HepG2 (cell line): ENCODE measurements around the gene LDHB. TPM values are rescaled to one million over a fixed set of nuclear protein-coding genes. Genes with fewer than 3 reads are reported as not detected.

Source experiments
- ATAC-seq: fragments of 200-7000 bp; cut with Tn5 transposase; 3 replicates; pipeline ENCODE4 v1.9.1; 2020; ENCODE audit warnings: mild to moderate bottlenecking, moderate library complexity
- BruUV-seq: library from RNA; stranded (reverse); fragments of 400-500 nt; replicated peaks from 2 replicates; lab custom pipeline; 2021; lab: Mats Ljungman, UMichigan
- CTCF ChIA-PET: fragments of 300-600 bp; formaldehyde crosslinking; extraction: SDS; loops from one replicate; lab custom pipeline; 2021; ENCODE audit warnings: low total read pairs, inconsistent platforms, low intra/inter-chr PET ratio; lab: Yijun Ruan, JAX
- POLR2A ChIA-PET: fragments of 350-600 bp; sonication (Branson Sonifier 250); formaldehyde crosslinking; loops from one replicate; lab custom pipeline; 2020; ENCODE audit warnings: antibody characterized with exemption, inconsistent platforms; lab: Yijun Ruan, JAX
- DNase-seq: peaks from one replicate; pipeline ENCODE4 v3.0.0-alpha.2; 2015; ENCODE audit warnings: low spot score
- FAIRE-seq: peaks from 3 replicates; lab custom pipeline; 2011; peaks lifted over from hg19 to GRCh38; lab: Jason Lieb, UNC
- H2AFZ ChIP-seq: one replicate; pipeline ENCODE4 v1.6.1; 2011; ENCODE audit warnings: low read length, inconsistent platforms
- H3K27ac ChIP-seq: fragments of 300-600 bp; 3 replicates; pipeline ENCODE4 v1.8.0; 2011; ENCODE audit warnings: mixed run types, mild to moderate bottlenecking, mixed read lengths, low read length, inconsistent platforms; ENCODE audit not compliant: insufficient read depth; ENCODE audit errors: extremely low read length
- H3K27me3 ChIP-seq, 2 experiments: fragments of 200-600 bp in 1 of 2; 2 replicates in 1 of 2; 3 replicates in 1 of 2; pipeline versions ENCODE4 v1.6.0 to v1.8.0; 2011; ENCODE audit warnings: low read length in 2 of 2, mild to moderate bottlenecking in 2 of 2, moderate library complexity in 2 of 2, inconsistent platforms in 1 of 2; ENCODE audit not compliant: insufficient read depth in 2 of 2, control insufficient read depth in 1 of 2
- H3K36me3 ChIP-seq, 2 experiments: fragments of 200-600 bp in 1 of 2; replicated peaks in 1 of 2; 2 replicates in 1 of 2; 3 replicates in 1 of 2; pipeline versions ENCODE4 v1.5.1 to v1.8.0; 2011; ENCODE audit warnings: low read length in 2 of 2, inconsistent platforms in 1 of 2; ENCODE audit not compliant: insufficient read depth in 2 of 2, control insufficient read depth in 1 of 2
- H3K4me1 ChIP-seq: 2 replicates; pipeline ENCODE4 v1.5.1; 2012; ENCODE audit warnings: low read length, inconsistent platforms; ENCODE audit not compliant: insufficient read depth
- H3K4me2 ChIP-seq: 2 replicates; pipeline ENCODE4 v1.6.0; 2011; ENCODE audit warnings: low read depth, low read length, inconsistent platforms
- H3K4me3 ChIP-seq, 3 experiments: fragments of 200-600 bp in 1 of 3; sonication (generic), shearing (Covaris generic) in 1 of 3; replicated peaks in 1 of 3; 2 replicates each; pipeline ENCODE4 v1.5.1; 2011 to 2016; ENCODE audit warnings: low read length in 3 of 3, inconsistent platforms in 2 of 3, low read depth in 2 of 3, mild to moderate bottlenecking in 2 of 3, control low read depth in 1 of 3, mixed read lengths in 1 of 3; ENCODE audit not compliant: insufficient read depth in 1 of 3
- H3K79me2 ChIP-seq: one replicate; pipeline ENCODE4 v1.6.1; 2011; ENCODE audit warnings: low read length, inconsistent platforms; ENCODE audit not compliant: insufficient read depth
- H3K9ac ChIP-seq: 2 replicates; pipeline ENCODE4 v1.6.0; 2011; ENCODE audit warnings: mild to moderate bottlenecking, low read depth, low read length, inconsistent platforms; ENCODE audit not compliant: insufficient read depth
- H3K9me3 ChIP-seq: 2 replicates; pipeline ENCODE4 v1.5.1; 2012; ENCODE audit warnings: mild to moderate bottlenecking, low read length
- H4K20me1 ChIP-seq: 2 replicates; pipeline ENCODE4 v1.6.0; 2011; ENCODE audit warnings: inconsistent platforms, mild to moderate bottlenecking, low read length, moderate library complexity; ENCODE audit not compliant: insufficient read depth
- KLF15 ChIP-seq: sonication (generic); formaldehyde crosslinking; IDR thresholded peaks from 2 replicates; pipeline ENCODE4 v1.8.1; 2023; ENCODE audit warnings: borderline replicate concordance, mild to moderate bottlenecking, inconsistent platforms, missing genetic modification reagents, mixed read lengths
- STAG1 ChIP-seq: sonication (generic); formaldehyde crosslinking; IDR thresholded peaks from 2 replicates; pipeline ENCODE4 v1.4.0; 2020; ENCODE audit warnings: missing genetic modification reagents
- ZNF224 ChIP-seq: sonication (generic); formaldehyde crosslinking; IDR thresholded peaks from 2 replicates; pipeline ENCODE4 v1.5.0; 2020; ENCODE audit warnings: mild to moderate bottlenecking, missing genetic modification reagents
- ZNF564 ChIP-seq: sonication (generic); formaldehyde crosslinking; IDR thresholded peaks from 2 replicates; pipeline ENCODE4 v1.8.1; 2023; ENCODE audit warnings: mild to moderate bottlenecking, missing genetic modification reagents
- ZNF790 ChIP-seq: sonication (generic); formaldehyde crosslinking; IDR thresholded peaks from 2 replicates; pipeline ENCODE4 v1.8.0; 2022; ENCODE audit warnings: missing genetic modification reagents, mild to moderate bottlenecking, borderline replicate concordance
- WGBS: methylation state at CpG from one replicate; pipeline ENCODE4 v1.1.6; 2017; ENCODE audit warnings: low lambda C conversion rate; 5-methylcytosine and 5-hydroxymethylcytosine counted together
- in situ Hi-C: cut with HindIII; loops from 2 replicates; pipeline ENCODE4 v1.10.0; 2017; ENCODE audit warnings: low pct_unique_long_range_greater_than_20kb; ENCODE audit not compliant: extremely low pct_ligation_motif_present
- intact Hi-C: fragments of 100-400 bp; cut with micrococcal nuclease; formaldehyde crosslinking; loops from one replicate; pipeline ENCODE4 v1.10.0; 2022; ENCODE audit not compliant: unreplicated experiment
- polyA plus RNA-seq, 8 experiments: library from polyadenylated mRNA; depleted of rRNA in 3 of 8; stranded (reverse) in 7 of 8; unstranded in 1 of 8; fragments of >200 nt; fragmentation: Illumina TruSeq in 4 of 8; extraction: Trizol in 4 of 8; gene quantifications; 2 replicates each; pipeline versions ENCODE4 v1.2.1 to v1.2.3, GENCODE V29; 2011 to 2016; ENCODE audit warnings: low read depth in 4 of 8, missing spikeins in 1 of 8, mixed read lengths in 1 of 8; ENCODE audit not compliant: insufficient read depth in 1 of 8
- total RNA-seq, 5 experiments: library from RNA; depleted of rRNA; stranded (reverse); fragments of >200 nt; fragmentation: Illumina TruSeq; extraction: Trizol; gene quantifications; 2 replicates each; pipeline ENCODE4 v1.2.3, GENCODE V29; 2016; ENCODE audit warnings: low read depth in 1 of 5
- TF ChIP-seq, protein P1 (sequence below): sonication (generic); formaldehyde crosslinking; IDR thresholded peaks from 2 replicates; pipeline ENCODE4 v1.5.1; 2020; ENCODE audit warnings: mild to moderate bottlenecking, missing genetic modification reagents, moderate library complexity
- TF ChIP-seq, protein P2 (sequence below): sonication (generic); formaldehyde crosslinking; IDR thresholded peaks from 2 replicates; pipeline ENCODE4 v1.4.0; 2020; ENCODE audit warnings: missing genetic modification reagents, mild to moderate bottlenecking, borderline replicate concordance
- TF ChIP-seq, protein P3 (sequence below): sonication (generic); formaldehyde crosslinking; IDR thresholded peaks from 2 replicates; pipeline ENCODE4 v1.5.1; 2020; ENCODE audit warnings: missing genetic modification reagents, mild to moderate bottlenecking, borderline replicate concordance
- TF ChIP-seq, protein P4 (sequence below), 2 experiments: sonication (generic) in 1 of 2; formaldehyde crosslinking in 1 of 2; IDR thresholded peaks; 2 replicates each; pipeline versions ENCODE4 v1.6.1 to v1.9.0; 2014 to 2022; ENCODE audit warnings: antibody characterized with exemption in 1 of 2, borderline replicate concordance in 1 of 2, inconsistent platforms in 1 of 2, low read depth in 1 of 2, missing genetic modification reagents in 1 of 2

Gene LDHB
- total and polyA plus RNA-seq, 2 of the 13 experiments (the other 11 are each of a cell fraction or from before 2014, with no cell fraction given): 0.08 TPM; not detected in 1

DNA sequence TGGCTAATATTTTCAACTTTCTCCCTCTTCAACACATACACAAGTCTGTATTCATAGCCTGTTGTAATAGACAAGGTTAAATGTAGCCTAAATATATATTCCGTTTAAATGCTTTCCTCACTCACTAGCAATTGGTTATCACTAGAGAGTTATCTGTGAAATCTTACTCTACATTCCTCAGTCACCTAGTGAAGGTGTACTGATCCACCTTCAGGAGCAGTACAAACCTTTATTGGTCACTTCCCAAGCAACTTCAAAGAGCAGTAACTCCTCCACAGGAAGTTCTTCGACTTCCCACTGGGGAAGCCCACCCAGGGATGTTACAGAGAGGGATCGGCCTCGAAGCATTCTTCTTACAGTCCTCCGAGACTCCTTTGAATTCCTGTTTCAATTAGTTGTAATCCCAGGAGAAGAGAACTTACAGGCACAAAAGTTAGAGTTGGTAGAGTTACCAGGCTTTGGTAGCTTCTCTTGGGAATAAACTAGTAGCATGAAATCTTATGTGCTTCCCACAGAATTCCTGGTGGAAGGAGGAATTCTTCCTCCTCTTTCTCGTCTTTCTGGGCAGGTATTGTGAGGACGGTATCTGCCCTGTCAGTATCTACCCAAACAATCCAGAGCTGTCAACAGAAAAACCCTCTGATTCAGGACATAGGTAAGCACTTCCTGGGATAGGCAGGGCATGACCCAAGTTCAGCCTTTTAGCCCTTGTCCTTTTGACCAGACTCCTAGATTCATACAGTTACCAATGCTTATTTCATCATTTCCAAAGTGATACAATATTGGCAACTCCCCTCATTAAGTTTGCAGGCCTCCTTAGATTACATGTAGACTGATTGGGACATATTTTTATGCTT, 53.2 kb downstream of the LDHB start, which contains the start of gene GYS2:
TSS of gene GYS2 (minus strand) at position 603 of the 857 bp plus-strand sequence. CDS start at position 348, 255 bp downstream.
- no peaks in the 10 kb centered on the region; the same call in 1 of the 2 replicates for H4K20me1 ChIP-seq
- WGBS: 9% methylated on average over 6 of the region's 7 CpGs
- intact Hi-C loops: no loop called here
- CTCF ChIA-PET: no interaction called here
- ATAC-seq: peak; percentile 41; the same call in 1 of the 3 replicates
- H3K27me3 ChIP-seq: no peaks in the 10 kb centered on the region
- POLR2A ChIA-PET: no interaction called here
- no peak for FAIRE-seq
- BruUV-seq: no TSS peak
- H3K36me3 ChIP-seq: no peaks in the 10 kb centered on the region
- H3K4me1 ChIP-seq: no peaks in the 10 kb centered on the region
- in situ Hi-C loops: no loop called here
- H3K9me3 ChIP-seq: no peaks in the 10 kb centered on the region
- no peaks in the 10 kb centered on the region for H3K79me2 ChIP-seq
- H3K27ac ChIP-seq: no peak within 1 kb of the TSS
- DNase-seq: no peak
- no peak within 1 kb of the TSS for H3K4me2 ChIP-seq
- H2AFZ ChIP-seq: no peak within 1 kb of the TSS
- no peak within 1 kb of the TSS for H3K4me3 ChIP-seq
- H3K9ac ChIP-seq: no peak within 1 kb of the TSS
- TF ChIP-seq, protein P1, sequence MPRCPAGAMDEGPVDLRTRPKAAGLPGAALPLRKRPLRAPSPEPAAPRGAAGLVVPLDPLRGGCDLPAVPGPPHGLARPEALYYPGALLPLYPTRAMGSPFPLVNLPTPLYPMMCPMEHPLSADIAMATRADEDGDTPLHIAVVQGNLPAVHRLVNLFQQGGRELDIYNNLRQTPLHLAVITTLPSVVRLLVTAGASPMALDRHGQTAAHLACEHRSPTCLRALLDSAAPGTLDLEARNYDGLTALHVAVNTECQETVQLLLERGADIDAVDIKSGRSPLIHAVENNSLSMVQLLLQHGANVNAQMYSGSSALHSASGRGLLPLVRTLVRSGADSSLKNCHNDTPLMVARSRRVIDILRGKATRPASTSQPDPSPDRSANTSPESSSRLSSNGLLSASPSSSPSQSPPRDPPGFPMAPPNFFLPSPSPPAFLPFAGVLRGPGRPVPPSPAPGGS (CRISPR knock-in tag): no peak
- TF ChIP-seq ZNF564 (CRISPR knock-in tag) (no peak), ZNF790 (no peak), STAG1 (no peak), ZNF224 (CRISPR knock-in tag) (no peak), KLF15 (CRISPR knock-in tag) (no peak)
- TF ChIP-seq, protein P2, sequence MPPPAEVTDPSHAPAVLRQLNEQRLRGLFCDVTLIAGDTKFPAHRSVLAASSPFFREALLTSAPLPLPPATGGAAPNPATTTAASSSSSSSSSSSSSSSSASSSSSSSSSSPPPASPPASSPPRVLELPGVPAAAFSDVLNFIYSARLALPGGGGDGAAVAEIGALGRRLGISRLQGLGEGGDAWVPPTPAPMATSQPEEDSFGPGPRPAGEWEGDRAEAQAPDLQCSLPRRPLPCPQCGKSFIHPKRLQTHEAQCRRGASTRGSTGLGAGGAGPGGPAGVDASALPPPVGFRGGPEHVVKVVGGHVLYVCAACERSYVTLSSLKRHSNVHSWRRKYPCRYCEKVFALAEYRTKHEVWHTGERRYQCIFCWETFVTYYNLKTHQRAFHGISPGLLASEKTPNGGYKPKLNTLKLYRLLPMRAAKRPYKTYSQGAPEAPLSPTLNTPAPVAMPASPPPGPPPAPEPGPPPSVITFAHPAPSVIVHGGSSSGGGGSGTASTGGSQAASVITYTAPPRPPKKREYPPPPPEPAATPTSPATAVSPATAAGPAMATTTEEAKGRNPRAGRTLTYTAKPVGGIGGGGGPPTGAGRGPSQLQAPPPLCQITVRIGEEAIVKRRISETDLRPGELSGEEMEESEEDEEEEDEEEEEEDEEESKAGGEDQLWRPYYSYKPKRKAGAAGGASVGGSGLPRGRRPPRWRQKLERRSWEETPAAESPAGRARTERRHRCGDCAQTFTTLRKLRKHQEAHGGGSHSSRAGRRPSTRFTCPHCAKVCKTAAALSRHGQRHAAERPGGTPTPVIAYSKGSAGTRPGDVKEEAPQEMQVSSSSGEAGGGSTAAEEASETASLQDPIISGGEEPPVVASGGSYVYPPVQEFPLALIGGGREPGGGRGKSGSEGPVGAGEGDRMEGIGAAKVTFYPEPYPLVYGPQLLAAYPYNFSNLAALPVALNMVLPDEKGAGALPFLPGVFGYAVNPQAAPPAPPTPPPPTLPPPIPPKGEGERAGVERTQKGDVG (CRISPR knock-in tag): no peak
- TF ChIP-seq, protein P3, sequence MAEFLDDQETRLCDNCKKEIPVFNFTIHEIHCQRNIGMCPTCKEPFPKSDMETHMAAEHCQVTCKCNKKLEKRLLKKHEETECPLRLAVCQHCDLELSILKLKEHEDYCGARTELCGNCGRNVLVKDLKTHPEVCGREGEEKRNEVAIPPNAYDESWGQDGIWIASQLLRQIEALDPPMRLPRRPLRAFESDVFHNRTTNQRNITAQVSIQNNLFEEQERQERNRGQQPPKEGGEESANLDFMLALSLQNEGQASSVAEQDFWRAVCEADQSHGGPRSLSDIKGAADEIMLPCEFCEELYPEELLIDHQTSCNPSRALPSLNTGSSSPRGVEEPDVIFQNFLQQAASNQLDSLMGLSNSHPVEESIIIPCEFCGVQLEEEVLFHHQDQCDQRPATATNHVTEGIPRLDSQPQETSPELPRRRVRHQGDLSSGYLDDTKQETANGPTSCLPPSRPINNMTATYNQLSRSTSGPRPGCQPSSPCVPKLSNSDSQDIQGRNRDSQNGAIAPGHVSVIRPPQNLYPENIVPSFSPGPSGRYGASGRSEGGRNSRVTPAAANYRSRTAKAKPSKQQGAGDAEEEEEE (CRISPR knock-in tag): no peak
- TF ChIP-seq, protein P4, sequence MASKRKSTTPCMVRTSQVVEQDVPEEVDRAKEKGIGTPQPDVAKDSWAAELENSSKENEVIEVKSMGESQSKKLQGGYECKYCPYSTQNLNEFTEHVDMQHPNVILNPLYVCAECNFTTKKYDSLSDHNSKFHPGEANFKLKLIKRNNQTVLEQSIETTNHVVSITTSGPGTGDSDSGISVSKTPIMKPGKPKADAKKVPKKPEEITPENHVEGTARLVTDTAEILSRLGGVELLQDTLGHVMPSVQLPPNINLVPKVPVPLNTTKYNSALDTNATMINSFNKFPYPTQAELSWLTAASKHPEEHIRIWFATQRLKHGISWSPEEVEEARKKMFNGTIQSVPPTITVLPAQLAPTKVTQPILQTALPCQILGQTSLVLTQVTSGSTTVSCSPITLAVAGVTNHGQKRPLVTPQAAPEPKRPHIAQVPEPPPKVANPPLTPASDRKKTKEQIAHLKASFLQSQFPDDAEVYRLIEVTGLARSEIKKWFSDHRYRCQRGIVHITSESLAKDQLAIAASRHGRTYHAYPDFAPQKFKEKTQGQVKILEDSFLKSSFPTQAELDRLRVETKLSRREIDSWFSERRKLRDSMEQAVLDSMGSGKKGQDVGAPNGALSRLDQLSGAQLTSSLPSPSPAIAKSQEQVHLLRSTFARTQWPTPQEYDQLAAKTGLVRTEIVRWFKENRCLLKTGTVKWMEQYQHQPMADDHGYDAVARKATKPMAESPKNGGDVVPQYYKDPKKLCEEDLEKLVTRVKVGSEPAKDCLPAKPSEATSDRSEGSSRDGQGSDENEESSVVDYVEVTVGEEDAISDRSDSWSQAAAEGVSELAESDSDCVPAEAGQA (IDR thresholded peaks at IDR 0.05; ENCODE audit: low read depth): no peak
- TF ChIP-seq, protein P4 (CRISPR knock-in tag; IDR thresholded peaks at IDR 0.05; ENCODE audit: borderline replicate concordance): no peak
